H1 (cell line): ENCODE data around the gene HIPK2. TPM values are rescaled to one million over a fixed set of nuclear protein-coding genes. Genes with fewer than 3 reads are reported as not detected.

Experiments
- CBX8 ChIP-seq: fragments of 300-800, 300-1000 bp; sonication (generic); IDR thresholded peaks from 2 replicates; pipeline ENCODE4 v1.7.1; 2016; ENCODE audit warnings: low read depth, low read length, borderline replicate concordance
- GTF2F1 ChIP-seq: IDR thresholded peaks from 2 replicates; pipeline ENCODE4 v1.6.1; 2012; ENCODE audit warnings: low read depth, low read length, improper control_type of control experiment, borderline replicate concordance
- SP2 ChIP-seq: IDR thresholded peaks from 2 replicates; pipeline ENCODE4 v1.6.1; 2012; ENCODE audit warnings: mild to moderate bottlenecking, low read length, inconsistent platforms
- polyA plus RNA-seq, 7 experiments: library from polyadenylated mRNA; depleted of rRNA in 3 of 7; stranded (reverse) in 5 of 7; unstranded in 2 of 7; fragments of >200 nt in 5 of 7; fragments of 200-250 nt in 2 of 7; gene quantifications; 1 replicate in 5 of 7; 2 replicates in 1 of 7; 4 replicates in 1 of 7; pipeline versions ENCODE4 v1.2.1 to v1.2.3, GENCODE V29; 2011 to 2013; ENCODE audit warnings: missing spikeins in 2 of 7, mixed read lengths in 2 of 7
- total RNA-seq: library from RNA; stranded (reverse); fragmentation: NEBNext Ultra II Directional; extraction: Animal tissue kit (Norgen Biotek cat#: 25700); gene quantifications from 2 replicates; pipeline ENCODE4 v1.2.1, GENCODE V29; 2021

HIPK2 gene
- total and polyA plus RNA-seq, 2 of the 8 experiments (the other 6 are each of a cell fraction or from before 2014, with no cell fraction given), result 8.3 to 24.3 TPM

GRCh38 chr7:139560199-139560598, 217.6 kb downstream of the HIPK2 start (continued):
- no peak for TF ChIP-seq SP2
- no peak for TF ChIP-seq GTF2F1
- TF ChIP-seq CBX8, result no peak
